GM18907 (cell line): Measurements from ENCODE around the gene KANSL1.
"Not testable (repeated sequence)": the region's sequence is repeated elsewhere in the genome, so short reads cannot be mapped to it uniquely, and the experiment has no call there.

Experiments
- ATAC-seq: cut with Tn5 transposase; IDR thresholded peaks from one replicate; pipeline ENCODE4 v1.9.1; 2021; ENCODE audit warnings: mild to moderate bottlenecking, moderate library complexity; ENCODE audit not compliant: unreplicated experiment

KANSL1 gene

GRCh38 chr17:46193151-46193625 is at the start of gene KANSL1:
Gene KANSL1, minus strand, starts transcription at chr17:46193429. Its CDS starts 21,286 bp downstream, at chr17:46172143.
- peak; percentile 67 for ATAC-seq

GRCh38 chr17:46231359-46231758 is 38.1 kb upstream of the KANSL1 start:
- not testable (repeated sequence) for ATAC-seq

GRCh38 chr17:46225274-46225794 is 32.1 kb upstream of the KANSL1 start:
- peak; percentile 98 for ATAC-seq

GRCh38 chr17:46224864-46225263 is 31.6 kb upstream of the KANSL1 start:
- peak; percentile 51 for ATAC-seq

GRCh38 chr17:46223041-46223440 is 29.8 kb upstream of the KANSL1 start:
- ATAC-seq = not testable (repeated sequence)

GRCh38 chr17:46216682-46217081 is 23.5 kb upstream of the KANSL1 start:
- no peak for ATAC-seq

GRCh38 chr17:46212634-46213435 is 19.6 kb upstream of the KANSL1 start:
- ATAC-seq = no peak

GRCh38 chr17:46208997-46209396 is 15.8 kb upstream of the KANSL1 start:
- ATAC-seq = no peak

GRCh38 chr17:46205975-46206374 is 12.7 kb upstream of the KANSL1 start:
- ATAC-seq = no peak

GRCh38 chr17:46202424-46202823 is 9.2 kb upstream of the KANSL1 start:
- no peak for ATAC-seq

GRCh38 chr17:46201491-46201890 is 8.3 kb upstream of the KANSL1 start:
- ATAC-seq = no peak

GRCh38 chr17:46200197-46200596 is 7.0 kb upstream of the KANSL1 start:
- no peak for ATAC-seq

GRCh38 chr17:46199379-46199778 is 6.2 kb upstream of the KANSL1 start:
- ATAC-seq = no peak

- ATAC-seq = no peak
Observed at GRCh38 chr17:46198233-46198632, 5.0 kb upstream of the KANSL1 start.

- ATAC-seq = no peak
Observed at GRCh38 chr17:46197530-46197929, 4.3 kb upstream of the KANSL1 start.

GRCh38 chr17:46195939-46196716 is 2.9 kb upstream of the KANSL1 start:
- ATAC-seq = no peak

- no peak for ATAC-seq
Observed at GRCh38 chr17:46195217-46195855, 2.1 kb upstream of the KANSL1 start.

- ATAC-seq = no peak
Observed at GRCh38 chr17:46194393-46195216, 1.4 kb upstream of the KANSL1 start.

GRCh38 chr17:46193626-46194392 is 580 bp upstream of the KANSL1 start:
- peak; percentile 62 for ATAC-seq
